Measurements from ENCODE around the gene KRTAP22-1.

The KRTAP22-1 gene

DNA sequence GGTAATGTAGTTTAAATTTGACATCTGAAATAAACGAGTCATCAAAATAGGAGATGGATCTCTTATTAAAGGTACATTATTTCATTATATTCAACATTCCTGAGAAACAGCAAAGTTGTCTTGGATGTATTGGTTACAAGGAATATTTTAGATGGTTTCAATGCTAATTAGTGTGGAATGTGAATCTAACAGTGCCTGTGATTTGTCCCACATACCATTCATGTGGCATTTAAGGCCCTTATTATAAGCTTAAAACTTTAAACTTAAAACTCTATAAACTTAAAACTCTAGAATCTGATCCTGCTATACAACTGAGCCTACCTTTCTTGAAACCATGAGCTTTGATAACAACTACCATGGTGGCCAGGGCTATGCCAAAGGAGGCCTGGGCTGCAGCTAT lies at the start of gene KRTAP22-1:
Gene KRTAP22-1, plus strand, starts transcription at position 301 of the 400 bp plus-strand sequence.
- no peak for DNase-seq

DNA sequence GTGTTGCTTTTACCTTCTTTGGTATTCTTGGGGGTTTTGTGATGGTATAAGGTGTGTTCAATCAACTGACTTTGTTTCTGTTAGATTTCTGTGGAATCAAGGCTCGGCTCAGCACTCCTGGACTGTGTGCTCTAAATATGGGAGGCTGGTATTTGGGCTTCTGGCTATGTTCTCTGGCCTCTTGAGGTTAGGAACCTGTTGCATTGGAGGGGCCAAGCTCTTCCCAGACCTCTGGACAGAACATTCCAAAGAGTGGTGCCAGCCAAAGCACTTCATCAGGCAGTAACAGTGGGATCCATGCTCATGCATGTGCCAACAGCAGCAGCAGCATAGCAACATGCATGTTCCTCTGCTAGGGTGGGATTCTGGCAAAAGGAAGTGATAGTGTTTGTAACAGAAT lies 48.1 kb upstream of the KRTAP22-1 start:
- no peak for DNase-seq

DNA sequence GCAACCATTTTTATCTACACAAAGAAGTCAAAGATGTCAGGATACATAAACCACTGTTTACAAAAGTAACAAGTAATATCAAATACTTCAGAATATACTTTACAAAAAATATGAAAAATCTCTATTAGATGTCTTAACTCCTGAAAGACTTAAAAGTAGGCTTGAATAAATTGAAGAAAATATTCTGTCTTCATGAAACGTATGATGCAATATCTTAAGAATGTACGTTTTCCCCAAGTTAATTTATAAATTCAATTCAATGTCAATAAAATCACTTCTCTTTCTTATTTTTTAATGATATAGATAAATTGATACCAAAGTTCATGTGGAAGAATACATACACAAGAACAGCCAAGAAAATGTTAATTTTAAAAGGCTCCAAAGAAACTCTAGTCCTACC lies 45.8 kb upstream of the KRTAP22-1 start:
- DNase-seq: no peak

DNA sequence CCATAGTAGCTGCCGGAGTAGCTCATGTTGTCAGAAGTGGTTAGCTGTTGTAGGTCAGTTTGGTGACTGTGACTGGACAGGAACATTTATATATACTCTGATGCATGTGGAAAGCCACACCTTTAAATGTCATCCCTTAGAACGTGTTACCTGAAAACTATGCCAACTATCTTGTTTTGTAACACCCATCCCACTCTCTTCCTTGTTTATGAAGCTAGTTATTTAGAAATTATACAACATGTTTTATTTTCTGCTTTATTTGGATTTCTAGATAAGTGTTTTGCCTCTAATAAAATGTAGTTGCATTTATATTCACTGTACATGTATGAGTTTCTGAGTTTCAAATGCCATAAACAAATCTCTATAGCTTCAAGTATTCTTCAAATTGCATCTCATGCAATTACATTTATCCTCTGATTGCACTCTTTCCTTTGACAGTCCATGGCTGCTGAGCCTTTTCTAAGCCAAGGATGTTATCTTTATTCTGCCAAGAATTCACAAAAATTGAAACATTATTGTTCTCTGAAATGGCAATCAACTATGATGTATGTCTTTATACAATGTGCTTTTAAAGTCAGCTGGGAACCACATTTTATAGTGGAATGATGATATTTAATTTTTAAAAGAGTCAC lies 39.5 kb upstream of the KRTAP22-1 start, which contains the start of gene KRTAP19-7:
Gene KRTAP19-7, minus strand, starts transcription at position 51 of the 632 bp plus-strand sequence. Its CDS starts 25 bp downstream, at position 26.
- DNase-seq: no peak

DNA sequence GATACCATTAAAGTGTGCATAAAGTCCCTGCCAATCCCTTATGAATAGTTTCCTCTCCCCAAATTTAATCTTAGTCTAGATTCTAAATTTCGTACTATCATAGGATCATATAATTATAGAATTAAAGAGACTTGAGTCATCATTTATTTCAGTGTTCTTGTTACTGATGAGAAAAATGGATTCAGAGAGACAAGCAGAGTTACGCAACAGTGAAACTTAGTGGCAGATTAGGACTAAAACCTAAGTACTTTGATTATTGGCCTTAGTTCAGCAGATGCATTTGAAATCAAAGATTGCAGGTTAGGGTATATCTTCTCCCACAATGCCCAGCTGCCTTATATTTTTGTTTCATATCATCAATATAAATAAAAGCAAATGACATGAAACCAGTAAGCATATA lies 38.9 kb upstream of the KRTAP22-1 start:
- no peak for DNase-seq

DNA sequence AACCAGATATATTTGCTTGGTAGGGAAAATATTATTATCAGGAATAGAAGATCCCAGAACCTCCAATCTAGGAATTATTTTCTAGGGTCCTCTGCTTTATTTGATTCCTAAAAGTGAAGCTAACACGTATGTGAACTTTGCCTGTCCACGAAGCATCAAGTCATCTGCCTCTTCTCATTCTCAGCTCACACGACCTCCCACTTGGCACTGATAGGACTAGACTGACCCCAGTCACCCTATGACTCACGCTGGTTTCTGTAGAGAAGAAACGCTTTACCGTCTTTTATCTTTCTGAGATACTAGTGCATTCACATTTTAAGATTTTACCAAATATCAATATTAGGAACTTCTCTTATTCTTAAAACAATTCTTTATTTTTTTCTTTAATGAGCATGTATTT lies 37.8 kb upstream of the KRTAP22-1 start:
- no peak for DNase-seq

DNA sequence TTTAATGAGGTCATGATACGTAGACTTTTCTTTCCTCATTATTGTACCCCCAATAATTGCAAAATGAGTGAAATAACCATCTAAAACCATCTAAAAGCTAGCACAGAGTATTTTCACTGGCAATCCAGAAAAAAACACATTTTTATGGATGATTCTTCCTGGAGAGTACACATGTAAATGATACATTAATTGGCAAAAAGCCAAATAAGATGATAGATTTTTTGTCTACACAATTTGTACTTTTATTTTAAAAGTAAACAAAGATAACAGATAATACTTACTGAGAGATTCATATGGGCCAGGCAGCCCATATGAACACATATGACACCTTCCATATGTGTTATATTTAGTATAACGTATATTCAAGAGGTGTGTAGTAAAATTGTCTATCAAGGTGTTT lies 37.3 kb upstream of the KRTAP22-1 start:
- no peak for DNase-seq

DNA sequence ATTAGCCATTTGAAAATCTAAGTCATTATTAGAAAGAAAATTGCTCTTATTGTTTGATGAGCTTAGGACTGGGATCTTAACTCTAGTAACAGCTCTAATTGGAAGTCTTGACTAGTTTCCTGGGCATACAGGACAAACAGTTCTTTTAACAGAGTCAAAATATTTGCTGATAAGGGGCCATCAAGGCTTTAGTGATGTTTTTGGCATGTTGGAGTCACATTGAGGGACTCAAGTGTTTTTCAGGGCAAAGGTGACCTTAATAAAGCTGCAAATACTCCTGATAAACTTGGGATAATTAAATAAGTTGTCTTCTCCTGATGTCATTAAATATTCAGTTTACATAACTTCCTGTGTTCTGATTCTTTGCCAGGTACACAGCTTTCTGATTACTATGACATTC lies 33.3 kb upstream of the KRTAP22-1 start:
- DNase-seq: no peak

DNA sequence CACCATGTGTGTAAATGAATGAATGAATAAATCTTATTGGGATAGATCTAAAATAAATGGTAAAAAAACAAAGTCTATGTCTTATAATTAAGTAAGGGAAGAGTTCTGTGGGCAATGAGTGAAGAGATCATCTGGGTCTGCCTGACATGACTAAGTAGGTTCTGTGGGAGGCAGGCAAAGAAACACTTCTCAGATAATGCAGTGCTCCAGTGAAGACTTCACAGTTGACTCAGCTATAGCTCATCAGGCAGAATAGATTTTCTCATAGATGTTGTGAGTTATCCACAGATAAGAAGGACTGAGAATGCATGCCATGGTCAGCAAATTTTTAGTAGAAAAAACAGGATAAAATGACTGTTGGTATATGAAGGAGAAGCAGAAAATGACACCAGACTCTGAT lies 23.1 kb upstream of the KRTAP22-1 start:
- DNase-seq: no peak

DNA sequence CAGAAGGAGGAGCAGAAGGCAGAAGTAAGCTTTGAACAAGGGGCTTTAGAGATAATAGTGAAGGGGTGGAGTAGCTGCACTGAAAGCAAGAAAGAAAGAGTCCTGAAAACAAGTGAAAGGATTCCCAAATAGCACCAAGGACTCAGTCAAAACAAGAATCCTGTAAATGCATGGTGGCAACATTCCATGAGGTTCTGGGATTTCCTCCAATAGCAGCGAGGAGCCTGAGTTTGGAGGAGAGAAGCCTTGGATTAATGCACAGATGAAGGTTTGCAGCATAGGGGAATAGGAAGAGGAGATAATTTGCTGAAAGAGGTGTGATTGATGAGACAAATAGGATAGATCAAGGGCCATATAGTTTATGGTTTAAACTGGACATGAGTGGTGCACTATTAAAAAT lies 21.5 kb upstream of the KRTAP22-1 start:
- DNase-seq: peak; percentile 28 to 53

DNA sequence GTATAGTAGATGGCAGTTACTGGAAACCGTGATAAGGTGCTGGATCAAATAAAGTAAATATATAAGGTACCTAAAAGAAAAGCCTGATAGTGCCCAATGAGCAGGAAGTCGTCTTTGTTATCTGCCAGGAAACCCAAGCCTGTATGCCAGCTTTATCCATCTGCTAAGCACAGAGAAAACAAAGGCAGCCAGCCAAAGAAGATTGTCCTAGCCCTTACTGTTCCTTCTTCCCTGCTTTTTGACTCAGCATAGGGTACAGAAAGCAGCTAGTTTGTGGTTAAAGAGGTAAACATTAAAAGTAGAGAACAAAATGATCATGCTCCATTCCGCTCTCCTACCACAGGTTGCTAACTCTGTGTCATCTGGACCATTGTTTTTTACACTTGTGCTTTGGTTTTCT lies 20.8 kb upstream of the KRTAP22-1 start:
- peak; percentile 41 to 69 for DNase-seq

DNA sequence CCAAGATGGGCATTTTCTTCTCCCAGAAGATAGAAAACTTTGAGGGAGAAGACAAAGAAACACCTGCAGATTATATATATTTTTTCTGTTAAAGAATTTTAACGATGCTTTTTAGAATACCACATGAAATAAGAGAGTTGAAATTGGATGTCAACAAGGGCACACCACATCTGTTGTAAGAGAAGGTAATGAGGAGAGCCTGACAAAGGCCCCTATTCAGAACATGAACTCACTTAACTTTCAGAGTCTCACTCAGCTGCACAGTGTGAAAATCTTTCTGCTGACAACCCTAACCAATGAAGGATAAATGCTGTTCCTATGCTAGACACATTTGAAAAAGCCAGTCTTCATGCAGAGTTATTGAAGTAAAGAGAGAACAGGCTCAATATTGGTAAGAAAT lies 18.0 kb upstream of the KRTAP22-1 start:
- no peak for DNase-seq

DNA sequence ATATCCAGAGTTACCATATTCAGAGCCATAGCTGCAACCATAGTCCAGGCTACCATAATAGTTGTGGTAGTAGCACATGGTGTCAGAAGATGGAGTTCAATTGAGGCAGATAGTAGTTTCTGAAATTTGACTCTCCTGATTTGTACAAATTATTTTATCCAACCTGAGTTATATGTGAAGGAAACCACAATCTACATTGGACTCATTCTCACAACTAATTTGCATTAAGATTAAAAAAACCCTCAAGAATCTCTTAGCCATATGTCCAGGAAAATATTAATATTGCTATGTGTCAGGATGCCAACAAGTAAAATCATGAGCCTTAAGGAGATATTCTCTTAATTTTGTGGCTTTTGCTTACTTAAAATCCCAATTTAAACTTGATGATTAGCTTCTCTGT lies 10.6 kb upstream of the KRTAP22-1 start, which contains the start of gene KRTAP22-2:
Gene KRTAP22-2, minus strand, starts transcription at position 101 of the 400 bp plus-strand sequence.
- DNase-seq: no peak

DNA sequence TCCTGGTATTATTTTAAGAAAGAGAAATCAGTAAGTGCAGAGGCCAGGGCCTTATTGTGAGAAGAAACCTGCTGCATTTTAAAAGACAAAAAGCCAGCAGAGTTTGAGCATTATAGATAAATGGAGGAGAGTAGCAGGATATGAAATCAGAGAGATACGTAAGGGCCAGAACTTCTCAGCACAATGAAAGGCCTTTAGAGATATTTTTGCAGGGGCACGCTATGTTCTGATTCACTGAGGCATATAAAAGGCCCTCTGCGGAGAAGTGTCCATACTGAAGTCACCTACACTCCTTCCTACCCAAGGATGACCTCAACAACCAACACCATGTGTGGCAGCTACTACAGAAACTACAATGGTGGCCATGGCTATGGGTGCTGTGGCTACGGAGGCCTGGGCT lies 8.7 kb upstream of the KRTAP22-1 start, which contains the start of gene KRTAP6-3:
Gene KRTAP6-3, plus strand, starts transcription at position 301 of the 400 bp plus-strand sequence. Its CDS starts 6 bp downstream, at position 307.
- DNase-seq: no peak

DNA sequence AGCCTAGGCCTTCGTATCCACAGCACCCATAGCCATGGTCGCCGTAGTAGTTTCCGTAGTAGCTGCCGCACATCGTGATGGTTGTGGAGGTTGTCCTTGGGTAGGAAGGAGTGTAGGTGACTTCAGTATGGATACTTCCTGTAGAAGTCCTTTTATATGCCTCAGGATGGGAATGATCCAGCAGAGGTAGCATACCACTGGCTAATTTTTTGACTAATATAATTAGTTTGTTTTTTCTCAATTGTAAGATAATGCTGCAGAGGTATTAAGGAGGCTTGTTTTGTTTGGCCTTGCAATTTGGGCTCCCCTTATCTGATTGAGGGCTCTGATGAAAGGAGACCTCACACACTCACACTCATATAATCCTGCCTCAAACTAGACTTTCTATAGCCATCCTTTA lies 2.1 kb upstream of the KRTAP22-1 start, which contains the start of gene KRTAP6-2:
Gene KRTAP6-2, minus strand, starts transcription at position 101 of the 400 bp plus-strand sequence. Its CDS starts 28 bp downstream, at position 73.
- no peak for DNase-seq

DNA sequence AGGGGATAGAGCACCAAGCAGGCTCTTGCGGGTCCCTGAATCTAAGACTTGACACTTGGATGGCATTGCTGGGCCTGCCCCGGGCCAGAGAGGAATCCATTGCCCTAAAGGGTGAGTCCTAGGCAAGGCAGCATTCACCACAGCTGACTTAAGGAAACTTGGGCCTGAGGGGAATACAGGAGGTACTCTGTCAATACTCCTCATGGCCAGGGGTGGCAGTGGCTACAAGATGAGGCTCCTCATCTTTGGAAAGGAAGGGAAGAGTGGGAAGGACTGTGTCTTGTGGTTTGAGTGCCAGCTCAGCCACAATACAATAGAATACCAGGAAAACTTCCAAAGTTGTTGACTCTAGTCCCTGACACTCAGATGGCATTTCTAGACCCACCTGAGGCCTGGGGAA lies 5.1 kb downstream of the KRTAP22-1 start:
- DNase-seq: no peak

DNA sequence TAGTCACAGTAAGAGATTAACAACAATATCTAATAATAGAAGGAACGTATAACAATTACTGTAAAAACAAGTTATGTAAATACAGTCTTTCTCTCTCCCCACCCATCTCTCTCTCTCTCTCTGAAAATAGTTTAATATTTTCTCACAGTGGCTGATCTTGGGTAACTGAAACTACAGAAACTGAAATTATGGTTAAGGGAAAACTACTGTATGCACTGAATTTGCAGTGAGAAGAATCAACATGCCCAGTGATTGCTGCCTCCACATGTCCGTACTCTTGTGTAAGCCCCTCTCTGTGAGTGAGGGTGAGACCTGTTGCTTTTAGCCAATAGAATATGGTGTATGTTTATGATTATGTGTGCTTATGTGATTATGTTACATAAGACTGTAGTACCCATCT lies 11.2 kb downstream of the KRTAP22-1 start:
- DNase-seq: no peak

DNA sequence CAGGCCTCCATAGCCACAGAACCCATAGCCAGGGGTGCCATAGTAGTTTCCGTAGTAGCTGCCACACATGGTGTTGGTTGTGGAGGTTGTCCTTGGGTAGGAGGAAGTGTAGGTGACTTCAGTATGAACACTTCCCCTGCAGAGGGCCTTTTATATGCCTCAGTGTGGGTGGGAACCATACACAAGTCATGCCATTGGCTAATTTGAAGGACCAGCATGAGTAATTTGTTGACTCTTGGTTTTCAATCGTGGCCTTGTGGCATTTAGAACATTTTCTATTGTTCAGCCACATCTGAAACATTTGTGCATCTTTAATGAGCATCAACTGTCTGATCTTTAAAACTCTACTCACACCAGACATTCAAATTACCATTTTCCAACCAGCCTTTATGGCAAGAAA lies 12.9 kb downstream of the KRTAP22-1 start, which contains the start of gene KRTAP6-1:
Gene KRTAP6-1, minus strand, starts transcription at position 95 of the 400 bp plus-strand sequence. Its CDS starts 26 bp downstream, at position 69.
- no peak for DNase-seq

DNA sequence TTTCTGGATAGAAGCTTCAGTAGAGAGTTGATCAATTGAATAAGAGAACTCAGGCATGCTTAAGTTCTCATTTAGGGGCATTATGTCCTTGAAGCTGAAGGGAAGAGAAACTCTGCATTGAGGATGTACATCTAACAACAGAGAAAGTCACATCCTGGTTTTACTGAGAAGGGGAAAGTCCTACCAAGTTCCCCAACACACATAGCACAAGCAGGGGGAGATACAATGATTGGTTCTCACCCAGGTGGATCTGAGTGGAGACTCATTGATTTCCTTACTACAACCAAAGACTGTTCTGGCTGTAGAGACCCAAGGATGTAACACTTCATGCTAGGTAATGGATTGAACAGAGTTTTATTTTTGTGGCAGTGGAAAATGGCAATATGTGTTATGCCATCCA lies 14.3 kb downstream of the KRTAP22-1 start:
- DNase-seq: no peak

DNA sequence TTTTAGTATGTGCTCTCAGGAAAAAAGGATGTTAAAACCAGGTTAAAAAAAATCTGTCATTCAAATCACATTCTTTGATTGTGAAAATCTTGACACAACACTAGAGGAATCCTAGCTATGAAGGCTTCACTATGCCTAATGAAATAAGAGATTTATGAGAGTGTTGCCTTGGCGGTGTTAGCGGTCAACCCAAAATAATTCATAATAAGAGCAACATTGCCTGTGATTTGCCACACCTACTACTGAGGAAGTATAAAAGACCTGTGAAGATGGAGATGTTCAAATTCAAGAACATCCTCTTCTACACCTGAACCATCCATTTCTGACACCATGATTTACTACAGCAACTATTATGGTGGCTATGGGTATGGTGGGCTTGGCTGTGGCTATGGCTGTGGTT lies 15.2 kb downstream of the KRTAP22-1 start, which contains the start of gene KRTAP20-1:
Gene KRTAP20-1, plus strand, starts transcription at position 301 of the 400 bp plus-strand sequence. Its CDS starts 30 bp downstream, at position 331.
- DNase-seq: no peak

DNA sequence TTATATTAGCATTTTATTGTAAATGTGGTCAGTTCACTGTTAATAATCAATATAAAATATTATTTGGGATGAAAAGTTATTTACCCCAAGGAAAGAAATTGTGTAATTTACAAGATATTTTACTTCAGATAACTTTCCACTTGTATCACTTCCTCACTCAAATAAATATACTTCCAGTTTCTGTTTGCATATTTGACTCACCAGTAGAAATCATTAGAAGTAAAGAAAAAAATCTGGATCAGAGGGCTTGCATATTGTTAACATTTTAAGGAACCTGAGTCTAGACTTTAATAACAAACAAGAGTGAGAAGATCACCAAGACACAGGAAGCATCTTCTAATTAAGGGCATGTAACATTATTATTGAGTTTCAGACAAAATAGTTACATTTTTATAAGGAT lies 19.2 kb downstream of the KRTAP22-1 start:
- no peak for DNase-seq

DNA sequence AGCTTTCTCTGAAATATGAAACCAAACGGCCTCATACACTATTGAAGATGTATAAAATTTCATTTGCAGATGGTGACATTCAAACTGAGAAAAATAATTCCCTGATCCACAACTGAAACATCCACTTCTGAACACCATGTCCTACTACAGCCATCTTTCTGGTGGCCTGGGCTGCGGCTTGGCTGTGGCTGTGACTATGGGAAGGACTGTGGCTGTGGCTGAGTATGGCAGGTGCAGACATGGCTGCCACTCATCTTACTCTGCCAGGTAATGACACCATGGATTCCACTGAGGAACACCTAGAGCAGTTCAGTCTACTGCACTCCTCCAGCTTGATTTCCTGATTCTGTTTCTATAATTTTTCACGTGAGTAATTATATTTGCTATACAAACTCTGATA lies 19.6 kb downstream of the KRTAP22-1 start, which contains the start of gene KRTAP20-4:
Gene KRTAP20-4, plus strand, starts transcription at position 106 of the 400 bp plus-strand sequence.
- DNase-seq: no peak

DNA sequence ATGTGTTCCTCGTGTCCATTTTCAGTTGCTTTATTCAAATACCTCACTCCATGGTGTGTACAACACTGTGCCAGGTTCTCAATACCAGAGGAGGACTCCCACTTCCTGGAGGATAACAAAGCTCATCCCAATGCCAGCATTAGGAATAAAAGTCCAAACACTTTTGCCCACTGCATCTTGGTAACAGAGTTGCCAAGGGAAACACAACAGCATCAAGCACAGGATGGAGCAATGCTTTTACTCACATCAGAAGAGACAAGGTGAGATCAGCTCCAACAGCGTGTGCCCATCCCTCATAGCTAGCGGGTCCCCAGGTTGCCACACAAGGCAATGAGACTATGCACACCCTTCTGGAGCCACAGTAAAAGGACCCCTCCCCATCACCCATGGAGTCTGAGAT lies 22.5 kb downstream of the KRTAP22-1 start:
- no peak for DNase-seq

DNA sequence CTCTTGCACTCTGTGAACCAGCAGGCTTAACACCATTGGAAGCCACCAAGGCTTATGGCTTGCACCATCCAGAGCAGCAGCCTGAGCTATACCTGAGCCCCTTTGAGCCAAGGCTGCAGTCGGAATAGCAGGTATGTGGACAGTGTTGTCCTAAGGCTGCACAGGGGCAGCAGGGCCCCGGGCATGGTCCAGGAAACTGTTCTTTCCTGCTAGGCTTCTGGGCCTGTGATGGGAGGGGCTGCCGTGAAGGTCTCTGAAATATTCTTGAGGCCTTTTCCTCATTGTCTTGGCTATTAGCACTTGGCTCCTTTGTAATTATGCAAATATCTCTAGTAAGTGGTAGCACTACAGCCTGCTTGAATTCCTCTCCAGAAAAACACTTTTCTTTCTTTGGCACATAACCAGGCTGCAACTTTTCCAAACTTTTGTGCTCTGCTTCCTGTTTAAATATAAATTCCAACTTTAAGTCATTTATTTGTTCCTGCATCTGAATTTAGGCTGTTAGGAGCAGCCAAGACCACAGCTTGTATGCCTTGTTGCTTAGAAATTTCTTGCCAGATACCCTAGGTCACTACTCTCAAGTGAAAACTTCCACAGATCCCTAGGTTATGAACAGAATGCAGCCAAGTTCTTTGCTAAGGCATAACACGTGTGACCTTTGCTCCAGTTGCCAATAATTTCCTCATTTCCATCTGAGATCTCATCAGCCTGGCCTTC lies 24.7 kb downstream of the KRTAP22-1 start:
- DNase-seq: no peak
